GM19372 (cell line): ENCODE data around the gene UTP3.
"Not testable (repeated sequence)": the region's sequence is repeated elsewhere in the genome, so short reads cannot be mapped to it uniquely, and the experiment has no call there.

Source experiments
- ATAC-seq: cut with Tn5 transposase; IDR thresholded peaks from one replicate; pipeline ENCODE4 v1.9.1; 2021; ENCODE audit warnings: mild to moderate bottlenecking, low read depth, moderate library complexity; ENCODE audit not compliant: unreplicated experiment

Gene UTP3

GRCh38 chr4:70687821-70688794 lies at the start of gene UTP3:
UTP3 (plus strand) TSS chr4:70688532; CDS start chr4:70688678, 146 bp downstream.
- ATAC-seq, result peak; percentile 91

- ATAC-seq, result no peak
Observed at GRCh38 chr4:70640192-70640591, 48.1 kb upstream of the UTP3 start.

- not testable (repeated sequence) for ATAC-seq
Observed at GRCh38 chr4:70650741-70651140, 37.6 kb upstream of the UTP3 start.

- ATAC-seq, result no peak
Observed at GRCh38 chr4:70651864-70652506, 36.3 kb upstream of the UTP3 start.

- no peak for ATAC-seq
Observed at GRCh38 chr4:70654605-70655011, 33.7 kb upstream of the UTP3 start.

GRCh38 chr4:70657326-70657725 lies 31.0 kb upstream of the UTP3 start:
- no peak for ATAC-seq

- ATAC-seq, result no peak
Observed at GRCh38 chr4:70658418-70658817, 29.9 kb upstream of the UTP3 start.

- no peak for ATAC-seq
Observed at GRCh38 chr4:70660106-70660505, 28.2 kb upstream of the UTP3 start.

- ATAC-seq, result peak; percentile 71
Observed at GRCh38 chr4:70661309-70661922, 26.9 kb upstream of the UTP3 start.

GRCh38 chr4:70666369-70666768 lies 22.0 kb upstream of the UTP3 start, which contains the start of gene JCHAIN:
JCHAIN (minus strand) TSS chr4:70666508; CDS start chr4:70666490, 18 bp downstream.
- ATAC-seq, result no peak

- peak; percentile 51 for ATAC-seq
Observed at GRCh38 chr4:70667740-70668535, 20.4 kb upstream of the UTP3 start.

- no peak for ATAC-seq
Observed at GRCh38 chr4:70670332-70671014, 17.9 kb upstream of the UTP3 start.

- ATAC-seq, result no peak
Observed at GRCh38 chr4:70671091-70671490, 17.2 kb upstream of the UTP3 start.

GRCh38 chr4:70674191-70674590 lies 14.1 kb upstream of the UTP3 start:
- no peak for ATAC-seq

- no peak for ATAC-seq
Observed at GRCh38 chr4:70674731-70675130, 13.6 kb upstream of the UTP3 start.

GRCh38 chr4:70676554-70677090 lies 11.7 kb upstream of the UTP3 start:
- ATAC-seq, result no peak

GRCh38 chr4:70678383-70678999 lies 9.8 kb upstream of the UTP3 start:
- ATAC-seq, result peak; percentile 82

GRCh38 chr4:70680934-70681333 lies 7.4 kb upstream of the UTP3 start:
- no peak for ATAC-seq

GRCh38 chr4:70681704-70682103 lies 6.6 kb upstream of the UTP3 start:
- ATAC-seq, result peak; percentile 36
